ENCODE results near the gene OTOGL.
"Not testable (repeated sequence)": the region's sequence is repeated elsewhere in the genome, so short reads cannot be mapped to it uniquely, and the experiment has no call there.

The OTOGL gene

GRCh38 chr12:80230068-80230467 lies 130.7 kb downstream of the OTOGL start:
- DNase-seq = no peak

DNA sequence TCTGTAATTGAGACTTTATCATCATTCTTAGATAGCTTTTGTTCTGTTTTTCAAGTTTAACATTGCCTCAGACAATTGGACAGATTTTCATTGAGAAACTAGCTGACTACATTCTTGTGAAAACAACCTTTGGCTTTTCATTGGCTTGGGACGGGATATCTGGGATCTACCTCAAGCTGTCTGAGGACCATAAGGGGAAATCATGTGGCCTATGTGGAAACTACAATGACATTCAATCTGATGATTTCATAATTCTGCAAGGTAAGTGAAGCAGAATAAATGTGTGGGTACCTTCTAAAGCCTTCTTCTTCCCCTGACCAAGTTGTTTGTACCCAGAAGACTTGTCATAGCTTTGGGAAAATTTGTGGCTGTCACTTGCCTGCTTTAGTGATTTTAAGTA lies 133.5 kb downstream of the OTOGL start:
- DNase-seq = no peak

DNA sequence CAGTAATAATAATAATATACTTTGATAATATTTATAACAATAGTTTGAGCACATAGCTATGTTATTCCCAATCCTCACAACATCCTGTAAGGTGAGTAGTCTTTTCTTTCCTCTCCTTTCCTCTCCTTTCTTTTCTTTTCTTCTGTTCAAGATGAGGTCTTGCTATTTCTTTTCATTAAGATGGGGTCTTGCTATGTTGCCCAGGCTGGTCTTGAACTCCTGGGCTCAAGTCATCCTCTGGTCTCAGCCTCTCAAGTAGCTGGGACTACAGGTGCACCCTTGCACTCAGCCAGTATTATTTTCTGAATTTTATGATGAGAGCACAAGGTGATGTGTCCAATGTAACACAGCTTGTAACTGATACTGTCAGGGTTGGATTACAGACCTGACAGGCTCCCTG lies 134.6 kb downstream of the OTOGL start:
- DNase-seq = no peak

DNA sequence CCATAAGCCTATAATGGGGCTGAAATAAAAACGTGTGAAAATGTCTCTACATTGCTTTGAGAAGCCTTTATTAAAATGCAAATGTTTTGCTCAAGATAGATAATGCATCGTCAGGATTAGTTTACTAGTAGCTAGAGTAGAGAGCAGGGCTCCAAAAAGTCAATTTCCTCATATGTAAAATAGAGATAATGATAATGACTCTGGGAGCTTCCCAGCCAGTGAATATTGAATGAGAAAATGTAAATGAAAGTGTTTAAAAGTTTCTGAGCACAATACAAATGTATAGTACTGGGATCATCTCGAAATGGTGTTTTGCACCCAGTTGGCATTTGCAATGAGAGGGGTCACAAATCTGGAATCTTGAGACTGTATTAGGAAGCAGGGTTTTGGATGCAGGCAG lies 135.3 kb downstream of the OTOGL start:
- DNase-seq = no peak

GRCh38 chr12:80235944-80236343 lies 136.6 kb downstream of the OTOGL start:
- DNase-seq = no peak

- DNase-seq = no peak
Observed at GRCh38 chr12:80239867-80240266, 140.5 kb downstream of the OTOGL start.

DNA sequence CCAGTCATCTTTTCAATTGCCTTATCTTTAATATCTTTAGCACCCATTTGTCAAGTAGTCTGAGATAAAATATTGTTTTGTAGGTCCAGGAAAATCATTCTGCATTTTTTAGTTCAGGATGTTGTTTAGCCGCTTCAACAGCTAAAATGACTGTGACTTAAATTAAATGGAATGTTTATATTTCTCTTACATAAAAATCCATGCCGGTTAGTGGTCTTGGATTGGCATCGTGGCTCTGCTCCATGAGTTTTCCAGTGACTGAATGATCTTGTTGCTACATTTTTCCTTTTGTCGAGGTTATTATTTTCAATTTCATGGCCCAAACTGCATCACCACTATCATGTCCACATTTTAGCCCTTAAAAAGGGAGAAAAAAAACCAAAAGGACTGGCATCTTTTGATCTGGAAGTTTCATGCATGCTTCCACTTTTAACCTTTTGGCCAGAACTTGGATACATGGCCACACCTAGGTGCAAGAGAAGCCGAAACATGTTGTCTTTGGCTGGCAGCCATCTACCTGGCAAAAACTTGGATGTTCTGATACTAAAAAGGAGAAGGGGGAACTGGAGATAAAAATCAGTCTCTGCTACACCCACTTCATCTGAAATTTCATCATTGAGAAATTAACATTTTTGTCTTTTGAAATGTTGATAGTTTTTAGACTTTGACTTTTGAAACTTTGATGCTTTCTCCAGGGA lies 142.4 kb downstream of the OTOGL start:
- no peak for DNase-seq

- DNase-seq = no peak
Observed at GRCh38 chr12:80242321-80242720, 143.0 kb downstream of the OTOGL start.

DNA sequence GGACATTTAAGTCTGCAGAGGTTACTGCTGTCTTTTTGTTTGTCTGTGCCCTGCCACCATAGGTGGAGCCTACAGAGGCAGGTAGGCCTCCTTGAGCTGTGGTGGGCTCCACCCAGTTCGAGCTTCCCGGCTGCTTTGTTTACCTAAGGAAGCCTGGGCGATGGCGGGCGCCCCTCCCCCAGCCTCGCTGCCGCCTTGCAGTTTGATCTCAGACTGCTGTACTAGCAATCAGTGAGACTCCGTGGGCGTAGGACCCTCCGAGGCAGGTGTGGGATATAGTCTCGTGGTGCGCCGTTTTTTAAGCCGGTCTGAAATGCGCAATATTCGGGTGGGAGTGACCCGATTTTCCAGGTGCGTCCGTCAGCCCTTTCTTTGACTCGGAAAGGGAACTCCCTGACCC lies 150.2 kb downstream of the OTOGL start:
- not testable (repeated sequence) for DNase-seq

DNA sequence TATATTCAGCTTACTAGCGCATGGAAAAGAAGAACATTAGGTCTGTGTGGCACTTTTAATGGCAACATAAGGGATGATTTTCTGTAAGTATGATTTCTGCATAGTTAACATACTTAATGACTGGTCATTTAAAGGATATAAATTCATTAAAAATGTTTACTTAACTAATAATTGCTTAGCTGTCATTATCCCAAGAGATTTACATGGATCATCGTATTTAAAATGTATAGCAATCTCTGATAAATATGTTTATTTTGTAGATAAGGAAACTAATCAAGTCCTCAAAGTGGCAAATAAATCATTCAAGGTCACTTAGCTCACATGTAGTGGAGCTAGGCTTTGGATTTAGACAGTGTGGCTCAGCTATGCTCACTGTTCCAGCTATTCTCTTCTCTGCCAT lies 158.6 kb downstream of the OTOGL start:
- DNase-seq = no peak

GRCh38 chr12:80260269-80260668 lies 160.9 kb downstream of the OTOGL start:
- DNase-seq = no peak

DNA sequence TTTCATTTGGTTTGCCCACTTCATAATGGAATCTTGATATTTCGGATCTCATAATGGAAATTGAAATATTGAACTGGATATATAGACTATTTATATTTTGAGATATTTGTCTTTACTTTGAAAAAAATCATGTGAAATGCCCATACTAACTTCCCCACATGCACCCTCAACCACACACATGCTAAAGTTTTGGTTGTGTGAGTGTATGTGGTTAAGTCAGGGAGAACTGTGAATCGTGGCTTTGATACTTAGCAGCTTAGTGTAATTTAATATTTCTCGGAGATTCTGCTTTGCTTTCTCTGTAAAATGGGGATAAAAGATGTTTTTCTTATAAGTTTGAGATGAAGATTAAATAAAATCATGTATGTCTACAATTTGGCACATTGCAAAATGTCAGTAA lies 162.1 kb downstream of the OTOGL start:
- no peak for DNase-seq

GRCh38 chr12:80262346-80262745 lies 163.0 kb downstream of the OTOGL start:
- no peak for DNase-seq

DNA sequence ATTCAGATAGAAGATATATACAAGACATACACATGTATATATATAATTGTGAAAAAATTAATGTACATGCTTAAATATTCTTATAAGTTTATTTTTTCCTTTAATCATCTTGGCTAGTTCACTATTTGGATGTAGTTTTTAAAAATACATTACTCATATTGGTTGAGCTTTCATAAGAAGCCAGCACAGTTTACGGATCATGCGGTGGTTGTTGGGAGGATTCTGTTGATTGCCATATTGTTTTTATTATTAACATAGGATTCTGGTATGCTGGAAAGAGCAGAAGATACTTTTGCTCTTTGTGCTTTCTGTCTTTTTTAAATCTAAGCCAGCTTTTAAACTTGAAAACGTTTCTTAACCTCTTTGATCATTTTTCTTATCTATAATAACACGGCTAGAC lies 163.4 kb downstream of the OTOGL start:
- no peak for DNase-seq

DNA sequence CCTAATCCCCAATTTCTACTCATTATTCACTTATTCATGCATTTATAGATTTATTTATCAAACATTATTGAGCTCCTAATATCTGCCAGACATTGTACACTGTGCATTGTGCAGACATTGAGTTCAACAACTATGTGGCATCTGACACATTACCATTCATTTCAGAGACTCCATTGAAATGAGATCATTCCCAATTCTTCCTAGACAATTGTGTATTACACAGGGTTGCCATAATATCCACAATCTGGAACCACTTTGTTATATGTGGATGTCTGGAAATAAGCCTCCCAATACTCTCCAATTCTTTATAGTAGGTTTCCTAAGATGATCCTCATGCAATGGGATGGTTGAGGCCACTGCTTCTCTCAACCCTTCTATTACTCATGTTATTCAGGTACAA lies 165.0 kb downstream of the OTOGL start:
- no peak for DNase-seq

DNA sequence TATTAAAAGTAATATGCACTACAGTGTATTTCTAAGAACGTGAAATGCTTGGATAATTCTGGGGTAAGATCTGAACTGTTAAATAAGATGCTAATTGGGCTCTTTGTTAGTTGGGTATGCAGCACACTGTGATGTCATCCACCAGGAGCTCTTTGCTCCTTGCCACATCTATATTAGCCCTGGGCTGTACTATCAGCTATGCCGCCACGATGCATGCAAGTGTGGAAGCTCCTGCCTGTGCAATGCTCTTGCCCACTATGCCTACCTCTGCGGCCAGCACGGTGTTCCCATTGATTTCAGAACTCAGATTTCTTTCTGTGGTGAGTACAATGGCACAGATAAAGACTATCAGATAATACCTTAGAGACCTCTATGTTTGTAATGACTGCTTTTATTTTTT lies 165.6 kb downstream of the OTOGL start:
- no peak for DNase-seq

- no peak for DNase-seq
Observed at GRCh38 chr12:80268924-80269749, 169.8 kb downstream of the OTOGL start.

DNA sequence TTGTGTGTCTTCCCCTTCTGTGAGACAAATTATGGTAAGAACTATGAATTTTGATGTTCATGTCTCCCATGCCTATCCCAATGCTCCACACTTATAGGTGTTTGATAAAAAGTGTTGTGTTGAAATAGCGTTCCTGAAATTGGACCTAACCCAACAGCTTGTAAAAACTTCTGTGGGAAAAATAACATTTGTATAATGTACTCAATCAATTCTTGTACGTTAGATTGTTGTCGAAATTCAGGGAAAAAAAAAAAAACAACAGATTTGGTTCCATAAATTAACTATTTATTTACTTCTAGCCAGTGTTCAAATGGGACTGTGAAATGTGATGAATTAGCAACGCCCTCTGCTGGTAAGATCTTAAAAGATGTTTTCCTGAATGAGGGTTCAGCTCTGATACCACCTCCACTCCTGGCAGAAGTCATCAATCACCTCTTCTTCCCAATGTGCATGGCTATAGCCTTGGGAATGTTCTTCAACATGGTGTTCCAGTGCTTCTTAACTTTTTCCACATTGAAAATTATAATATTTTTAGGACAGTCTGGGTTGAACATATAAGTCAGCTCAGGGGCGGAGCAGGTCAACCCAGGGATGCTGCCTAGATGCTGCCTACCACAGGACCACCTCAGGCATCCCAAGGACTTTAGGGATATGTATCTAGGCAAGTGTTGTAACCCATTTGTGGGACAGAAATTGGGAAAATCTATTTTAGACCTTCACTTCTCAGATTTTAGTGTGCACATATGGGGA lies 170.6 kb downstream of the OTOGL start:
- DNase-seq = no peak

GRCh38 chr12:80271780-80272179 lies 172.4 kb downstream of the OTOGL start:
- DNase-seq = no peak

DNA sequence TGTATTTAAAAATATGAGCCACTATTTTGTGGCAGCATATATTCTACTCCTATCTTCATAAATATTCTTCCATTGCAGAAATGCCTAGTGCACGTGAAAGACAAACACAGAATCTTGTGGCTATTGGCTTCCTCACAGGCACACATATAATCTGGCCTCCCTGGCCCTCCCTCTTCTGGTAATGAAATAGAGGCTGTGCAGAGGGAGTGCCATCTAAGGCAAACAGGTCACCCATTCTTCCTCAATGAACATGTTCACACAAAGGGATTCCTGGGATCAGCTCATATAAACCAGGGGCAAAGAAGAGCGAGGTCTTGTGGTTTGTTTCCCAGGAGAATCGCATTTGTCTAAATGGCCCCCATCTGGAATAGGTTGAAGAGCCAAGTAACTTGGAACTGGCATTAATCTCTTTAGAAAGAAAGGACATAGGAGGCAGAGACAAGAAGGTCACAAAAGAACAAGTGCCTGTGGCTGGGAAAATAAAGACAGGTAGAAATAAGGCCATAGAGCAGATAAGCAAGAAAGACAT lies 173.1 kb downstream of the OTOGL start:
- DNase-seq = no peak

DNA sequence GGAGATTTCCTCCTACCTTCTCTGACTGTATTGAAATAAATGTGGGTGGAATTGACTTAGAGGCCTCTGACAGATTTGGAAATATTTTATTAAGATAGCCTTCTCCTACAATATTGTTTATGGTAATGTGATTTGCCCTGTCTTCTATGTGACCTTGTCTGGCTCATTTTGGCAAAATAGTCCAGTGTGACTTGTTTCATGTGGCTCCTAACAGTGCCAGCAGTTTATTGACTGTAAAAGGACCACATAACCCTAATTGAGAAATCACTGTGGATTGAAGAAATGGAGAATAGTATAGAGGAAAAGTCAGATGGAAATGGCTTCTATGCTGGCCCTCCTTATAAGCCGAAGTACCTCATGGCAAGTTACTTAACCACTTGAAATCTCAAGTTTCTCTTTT lies 173.8 kb downstream of the OTOGL start:
- no peak for DNase-seq

DNA sequence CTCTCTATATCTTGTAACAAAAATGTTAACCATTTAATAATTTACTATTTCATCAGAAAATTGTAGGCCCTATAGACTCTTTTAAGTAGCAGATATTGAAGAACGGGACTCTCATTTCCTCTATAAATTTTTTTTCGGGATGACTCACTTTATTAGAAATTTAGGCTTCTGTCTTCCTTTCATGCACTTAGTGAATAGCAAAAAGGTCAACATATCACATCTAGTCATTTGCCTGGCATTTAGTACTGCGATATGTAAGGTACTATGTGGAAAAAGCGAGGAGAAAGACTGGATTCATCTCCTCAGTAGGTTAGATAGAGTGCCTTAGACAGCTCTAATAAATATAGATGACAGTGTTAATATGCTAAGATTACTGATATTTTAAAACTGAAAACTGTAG lies 178.4 kb downstream of the OTOGL start:
- no peak for DNase-seq

DNA sequence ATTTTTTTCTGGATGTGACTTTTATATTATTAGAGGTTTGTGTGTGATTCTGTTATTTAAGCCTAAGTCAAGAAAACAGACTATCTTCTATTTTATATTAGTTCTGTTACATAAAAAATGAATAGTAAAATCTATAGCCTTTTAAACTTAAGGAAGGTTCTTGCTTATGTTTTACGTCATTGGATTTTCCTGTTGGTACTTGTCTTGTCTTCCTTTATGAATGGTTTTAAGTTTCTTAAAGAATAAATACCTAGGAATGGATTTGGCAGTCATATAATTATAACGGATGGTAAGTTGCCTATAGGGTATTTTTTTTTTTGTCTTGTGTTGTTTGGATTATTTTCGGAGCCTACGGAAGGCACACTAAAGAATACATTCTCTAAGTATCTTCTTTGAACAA lies 182.9 kb downstream of the OTOGL start:
- no peak for DNase-seq

DNA sequence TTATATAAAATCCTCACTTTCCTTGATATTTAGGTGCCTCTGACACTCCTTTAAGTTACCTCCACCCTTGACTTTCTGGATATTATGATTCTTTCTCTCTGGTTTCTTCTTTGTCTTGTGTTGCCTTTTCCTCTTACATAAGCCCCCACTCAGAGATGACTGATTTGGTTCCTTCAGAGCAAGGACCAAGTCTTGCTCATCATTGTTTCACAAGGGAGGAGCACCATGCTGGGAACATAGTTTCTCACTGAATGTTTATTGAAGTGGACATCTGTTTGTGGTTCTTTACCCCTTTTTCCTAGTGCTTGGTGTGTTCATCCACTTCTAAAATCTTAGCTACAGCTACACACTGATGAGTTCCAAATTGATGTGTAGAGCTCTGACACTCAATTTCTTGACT lies 183.4 kb downstream of the OTOGL start:
- DNase-seq = no peak

All from NK-92 treated with Interleukin-12 subunit alpha and Interleukin-12 subunit beta, amount 100 ng/mL, for 24 hours (cell line).